GM12892 (cell line): ENCODE measurements around the gene SCFD2.

Source experiments
- POLR2A ChIP-seq: IDR thresholded peaks from 2 replicates; pipeline ENCODE4 v1.6.1; 2011; ENCODE audit warnings: low read depth, low read length, control low read depth
- POLR2AphosphoS5 ChIP-seq: IDR thresholded peaks from 2 replicates; pipeline ENCODE4 v1.6.1; 2011; ENCODE audit warnings: low read depth, low read length, control low read depth
- TAF1 ChIP-seq: IDR thresholded peaks from 2 replicates; pipeline ENCODE4 v1.6.1; 2011; ENCODE audit warnings: low read depth, mild to moderate bottlenecking, control low read depth, low read length, borderline replicate concordance

- TF ChIP-seq POLR2AphosphoS5, result no peak
- TF ChIP-seq POLR2A, result no peak
- no peak for TF ChIP-seq TAF1
Observed at GRCh38 chr4:53000560-53000959, 365.3 kb downstream of the SCFD2 start.
